Spleen (tissue), 7 donors: ENCODE data around the gene SDHC.
A peak's percentile ranks its signal among the peaks of the same experiment; 100 is the strongest.

Experiments
- POLR2A ChIP-seq, 3 donors: fragments of 450-650 bp; IDR thresholded peaks; one replicate each; pipeline ENCODE4 v1.5.1; 2017; ENCODE audit warnings: antibody characterized with exemption in 3 of 3, mild to moderate bottlenecking in 1 of 3
- POLR2AphosphoS5 ChIP-seq, 3 donors: sonication (generic); formaldehyde crosslinking; IDR thresholded peaks; one replicate each; pipeline ENCODE4 v1.5.1; 2017; ENCODE audit warnings: antibody characterized with exemption in 3 of 3
- TF ChIP-seq, protein P1 (sequence below), 11 experiments: fragments of 200-600 bp in 7 of 11; fragments of 450-650 bp in 4 of 11; sonication (generic) in 4 of 11; IDR thresholded peaks in 8 of 11; conservative IDR thresholded peaks in 3 of 11; 1 replicate in 7 of 11; 2 replicates in 4 of 11; pipeline versions ENCODE4 v1.4.0 to v1.8.0; 2016 to 2021; ENCODE audit warnings: antibody characterized with exemption in 11 of 11, inconsistent platforms in 4 of 11, mild to moderate bottlenecking in 1 of 11
- donor health status: DM: no; HTN: no; CAD: no; lungs with moderate emphysema.
- donor health status: DM: no; HTN: no; CAD: no.
- donor health status: DM: no; HTN: no; CAD: no.

- peak in 1 of 3 donors; percentile 9 for TF ChIP-seq POLR2AphosphoS5 (IDR thresholded peaks at IDR 0.05)
- TF ChIP-seq, protein P1, sequence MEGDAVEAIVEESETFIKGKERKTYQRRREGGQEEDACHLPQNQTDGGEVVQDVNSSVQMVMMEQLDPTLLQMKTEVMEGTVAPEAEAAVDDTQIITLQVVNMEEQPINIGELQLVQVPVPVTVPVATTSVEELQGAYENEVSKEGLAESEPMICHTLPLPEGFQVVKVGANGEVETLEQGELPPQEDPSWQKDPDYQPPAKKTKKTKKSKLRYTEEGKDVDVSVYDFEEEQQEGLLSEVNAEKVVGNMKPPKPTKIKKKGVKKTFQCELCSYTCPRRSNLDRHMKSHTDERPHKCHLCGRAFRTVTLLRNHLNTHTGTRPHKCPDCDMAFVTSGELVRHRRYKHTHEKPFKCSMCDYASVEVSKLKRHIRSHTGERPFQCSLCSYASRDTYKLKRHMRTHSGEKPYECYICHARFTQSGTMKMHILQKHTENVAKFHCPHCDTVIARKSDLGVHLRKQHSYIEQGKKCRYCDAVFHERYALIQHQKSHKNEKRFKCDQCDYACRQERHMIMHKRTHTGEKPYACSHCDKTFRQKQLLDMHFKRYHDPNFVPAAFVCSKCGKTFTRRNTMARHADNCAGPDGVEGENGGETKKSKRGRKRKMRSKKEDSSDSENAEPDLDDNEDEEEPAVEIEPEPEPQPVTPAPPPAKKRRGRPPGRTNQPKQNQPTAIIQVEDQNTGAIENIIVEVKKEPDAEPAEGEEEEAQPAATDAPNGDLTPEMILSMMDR (IDR thresholded peaks at IDR 0.05 in 8 of 11, conservative IDR thresholded peaks at IDR 0.05 in 3 of 11) = no peak
- TF ChIP-seq POLR2A (IDR thresholded peaks at IDR 0.05) = no peak
Measured at GRCh38 chr1:161307230-161307768, 6.9 kb upstream of the SDHC start.
